Skeletal muscle tissue (tissue), 4 donors: Measurements from ENCODE around the gene NDUFA6. TPM values are rescaled to one million over a fixed set of nuclear protein-coding genes. Genes with fewer than 3 reads are reported as not detected.
"Not testable (repeated sequence)": the region's sequence is repeated elsewhere in the genome, so short reads cannot be mapped to it uniquely, and the experiment has no call there.

ENCODE experiments used
- H3K27ac ChIP-seq: one replicate; pipeline ENCODE4 v1.7.0; 2013; ENCODE audit warnings: mild to moderate bottlenecking, low read depth, low read length, inconsistent platforms
- H3K27me3 ChIP-seq, 3 donors: one replicate each; pipeline ENCODE4 v1.7.0; 2013; ENCODE audit warnings: low read length in 3 of 3; ENCODE audit not compliant: control insufficient read depth in 3 of 3, insufficient read depth in 3 of 3
- H3K36me3 ChIP-seq, 3 donors: one replicate each; pipeline ENCODE4 v1.7.0; 2013; ENCODE audit warnings: low read length in 3 of 3; ENCODE audit not compliant: control insufficient read depth in 3 of 3, insufficient read depth in 3 of 3
- H3K4me1 ChIP-seq, 3 donors: one replicate each; pipeline ENCODE4 v1.7.0; 2013; ENCODE audit warnings: low read length in 3 of 3, mild to moderate bottlenecking in 3 of 3; ENCODE audit not compliant: control insufficient read depth in 3 of 3, insufficient read depth in 3 of 3
- H3K4me3 ChIP-seq, 3 donors: one replicate each; pipeline ENCODE4 v1.7.0; 2013; ENCODE audit warnings: low read length in 3 of 3
- H3K9ac ChIP-seq, 3 donors: one replicate each; pipeline ENCODE4 v1.7.0; 2013; ENCODE audit warnings: low read length in 3 of 3, mild to moderate bottlenecking in 3 of 3, moderate library complexity in 2 of 3, low read depth in 1 of 3
- H3K9me3 ChIP-seq, 3 donors: one replicate each; pipeline ENCODE4 v1.7.0; 2013; ENCODE audit warnings: low read length in 3 of 3; ENCODE audit not compliant: control insufficient read depth in 3 of 3
- total RNA-seq: library from RNA; depleted of rRNA; stranded (reverse); fragments of >200 nt; gene quantifications from one replicate; pipeline ENCODE4 v1.2.3, GENCODE V29; 2014
- donor health status: Osteomylitis.

Gene NDUFA6
- total RNA-seq, 1 donor from 2014 or later: 67.8 TPM

DNA sequence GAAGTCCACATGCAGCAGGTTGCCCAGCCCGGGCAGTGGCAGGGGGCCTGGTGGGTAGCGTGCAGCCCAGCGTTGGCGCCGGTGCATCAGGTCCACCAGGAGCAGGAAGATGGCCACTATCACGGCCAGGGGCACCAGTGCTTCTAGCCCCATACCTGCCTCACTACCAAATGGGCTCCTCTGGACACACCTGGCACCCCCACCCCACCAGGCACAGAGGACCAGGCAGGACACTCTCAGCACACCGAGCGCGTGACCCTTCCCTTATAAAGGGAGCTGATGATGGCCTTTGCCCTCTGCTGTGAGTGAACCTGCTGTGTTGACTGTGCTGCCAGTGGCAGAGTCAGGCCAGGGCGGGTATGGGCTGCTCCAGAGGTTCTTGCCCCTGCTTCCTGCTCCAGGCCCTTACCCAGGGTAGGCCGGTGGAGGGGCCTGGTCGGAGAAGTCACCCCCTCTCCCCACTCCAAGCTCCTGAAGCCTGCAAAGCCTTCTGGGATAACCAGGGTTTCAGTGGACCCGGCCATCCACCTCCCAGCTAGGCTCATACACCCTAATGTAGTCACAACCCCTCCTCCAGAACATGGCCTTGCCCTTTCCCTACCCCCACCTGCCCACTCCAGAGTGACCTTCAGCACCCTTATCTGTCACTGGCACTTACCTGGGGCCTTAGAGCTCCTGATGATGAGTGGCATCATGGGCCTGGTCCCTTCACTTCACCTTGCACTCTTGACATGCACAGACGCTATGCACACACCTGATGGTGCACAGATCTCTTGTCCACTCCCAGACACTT lies 40.3 kb upstream of the NDUFA6 start, which contains the start of gene CYP2D6:
TSS of gene CYP2D6 (minus strand) at position 172 of the 793 bp plus-strand sequence. CDS start at position 153, 19 bp downstream.
- not testable (repeated sequence) for H3K9me3 ChIP-seq, H3K36me3 ChIP-seq, H3K4me3 ChIP-seq, H3K27ac ChIP-seq, H3K9ac ChIP-seq
- H3K4me1 ChIP-seq: peaks cover 5 to 13% (median 12%) of the 10 kb centered on the region in 3 donors
- H3K27me3 ChIP-seq: peaks cover 0 to 12% (median 5%) of the 10 kb centered on the region in 3 donors

DNA sequence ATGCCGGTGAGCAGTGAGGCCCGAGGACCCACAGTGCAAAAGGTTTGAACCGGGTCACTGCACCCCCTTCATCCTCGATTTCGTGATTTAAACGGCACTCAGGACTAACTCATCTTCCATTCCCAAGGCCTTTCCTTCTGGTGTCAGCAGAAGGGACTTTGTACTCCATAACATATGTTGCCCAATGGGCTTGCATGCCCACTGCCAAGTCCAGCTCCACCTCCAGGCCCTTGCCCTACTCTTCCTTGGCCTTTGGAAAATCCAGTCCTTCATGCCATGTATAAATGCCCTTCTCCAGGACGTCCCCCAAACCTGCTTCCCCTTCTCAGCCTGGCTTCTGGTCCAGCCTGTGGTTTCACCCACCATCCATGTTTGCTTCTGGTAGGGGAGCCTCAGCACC lies 39.6 kb upstream of the NDUFA6 start:
- not testable (repeated sequence) for H3K4me3 ChIP-seq, H3K9ac ChIP-seq, H3K27ac ChIP-seq, H3K9me3 ChIP-seq, H3K36me3 ChIP-seq
- Histone ChIP-seq H3K27me3 (peaks cover 0 to 12% (median 5%) of the 10 kb centered on the region in 3 donors), H3K4me1 (peaks cover 5 to 13% (median 12%) of the 10 kb centered on the region in 3 donors)

DNA sequence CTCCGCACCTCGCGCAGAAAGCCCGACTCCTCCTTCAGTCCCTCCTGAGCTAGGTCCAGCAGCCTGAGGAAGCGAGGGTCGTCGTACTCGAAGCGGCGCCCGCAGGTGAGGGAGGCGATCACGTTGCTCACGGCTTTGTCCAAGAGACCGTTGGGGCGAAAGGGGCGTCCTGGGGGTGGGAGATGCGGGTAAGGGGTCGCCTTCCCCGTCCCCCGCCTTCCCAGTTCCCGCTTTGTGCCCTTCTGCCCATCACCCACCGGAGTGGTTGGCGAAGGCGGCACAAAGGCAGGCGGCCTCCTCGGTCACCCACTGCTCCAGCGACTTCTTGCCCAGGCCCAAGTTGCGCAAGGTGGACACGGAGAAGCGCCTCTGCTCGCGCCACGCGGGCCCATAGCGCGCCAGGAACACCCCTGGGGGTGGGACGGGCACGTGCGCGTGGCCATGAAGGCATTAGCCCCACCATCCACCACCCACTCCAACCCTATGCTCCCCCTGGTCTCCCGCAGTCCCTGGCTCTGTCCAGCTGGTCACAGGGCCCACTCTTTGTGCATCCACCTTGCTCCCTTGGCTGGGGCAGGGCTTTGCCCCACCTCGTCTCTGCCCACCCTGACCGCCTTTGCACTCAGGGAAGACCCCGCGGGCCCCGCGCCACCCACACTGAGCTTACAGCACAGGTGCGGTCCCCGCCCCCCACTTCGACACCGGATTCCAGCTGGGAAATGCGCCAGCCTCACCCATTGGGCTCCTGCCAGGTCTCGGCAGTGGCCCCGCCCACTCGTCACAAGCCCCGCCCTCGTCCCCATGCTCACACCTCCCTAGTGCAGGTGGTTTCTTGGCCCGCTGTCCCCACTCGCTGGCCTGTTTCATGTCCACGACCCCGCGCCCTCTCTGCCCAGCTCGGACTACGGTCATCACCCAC lies 38.5 kb upstream of the NDUFA6 start:
- not testable (repeated sequence) for H3K9ac ChIP-seq, H3K36me3 ChIP-seq, H3K27me3 ChIP-seq, H3K27ac ChIP-seq, H3K9me3 ChIP-seq, H3K4me3 ChIP-seq, H3K4me1 ChIP-seq

DNA sequence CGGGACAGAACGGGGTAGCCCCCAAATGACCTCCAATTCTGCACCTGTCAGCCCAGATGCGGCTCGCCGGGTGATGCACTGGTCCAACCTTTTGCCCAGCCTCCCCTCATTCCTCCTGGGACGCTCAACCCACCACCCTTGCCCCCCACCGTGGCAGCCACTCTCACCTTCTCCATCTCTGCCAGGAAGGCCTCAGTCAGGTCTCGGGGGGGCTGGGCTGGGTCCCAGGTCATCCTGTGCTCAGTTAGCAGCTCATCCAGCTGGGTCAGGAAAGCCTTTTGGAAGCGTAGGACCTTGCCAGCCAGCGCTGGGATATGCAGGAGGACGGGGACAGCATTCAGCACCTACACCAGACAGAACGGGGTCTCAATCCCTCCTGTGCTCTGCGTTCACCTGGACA lies 37.4 kb upstream of the NDUFA6 start:
- H3K36me3 ChIP-seq, H3K27ac ChIP-seq, H3K9me3 ChIP-seq, H3K9ac ChIP-seq, H3K27me3 ChIP-seq, H3K4me3 ChIP-seq, H3K4me1 ChIP-seq: not testable (repeated sequence)

DNA sequence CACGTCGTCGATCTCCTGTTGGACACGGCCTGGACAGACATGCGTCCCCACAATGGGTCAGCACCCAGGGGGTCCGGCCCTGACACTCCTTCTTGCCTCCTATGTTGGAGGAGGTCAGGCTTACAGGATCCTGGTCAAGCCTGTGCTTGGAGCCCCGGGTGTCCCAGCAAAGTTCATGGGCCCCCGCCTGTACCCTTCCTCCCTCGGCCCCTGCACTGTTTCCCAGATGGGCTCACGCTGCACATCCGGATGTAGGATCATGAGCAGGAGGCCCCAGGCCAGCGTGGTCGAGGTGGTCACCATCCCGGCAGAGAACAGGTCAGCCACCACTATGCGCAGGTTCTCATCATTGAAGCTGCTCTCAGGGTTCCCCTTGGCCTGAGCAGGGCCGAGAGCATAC lies 37.0 kb upstream of the NDUFA6 start:
- H3K36me3 ChIP-seq: no peaks in the 10 kb centered on the region
- no peaks in the 10 kb centered on the region for H3K4me1 ChIP-seq
- H3K9ac ChIP-seq: no peak overlapping the region
- no peak overlapping the region for H3K27ac ChIP-seq
- no peaks in the 10 kb centered on the region for H3K9me3 ChIP-seq
- no peaks in the 10 kb centered on the region for H3K27me3 ChIP-seq
- no peak overlapping the region for H3K4me3 ChIP-seq

DNA sequence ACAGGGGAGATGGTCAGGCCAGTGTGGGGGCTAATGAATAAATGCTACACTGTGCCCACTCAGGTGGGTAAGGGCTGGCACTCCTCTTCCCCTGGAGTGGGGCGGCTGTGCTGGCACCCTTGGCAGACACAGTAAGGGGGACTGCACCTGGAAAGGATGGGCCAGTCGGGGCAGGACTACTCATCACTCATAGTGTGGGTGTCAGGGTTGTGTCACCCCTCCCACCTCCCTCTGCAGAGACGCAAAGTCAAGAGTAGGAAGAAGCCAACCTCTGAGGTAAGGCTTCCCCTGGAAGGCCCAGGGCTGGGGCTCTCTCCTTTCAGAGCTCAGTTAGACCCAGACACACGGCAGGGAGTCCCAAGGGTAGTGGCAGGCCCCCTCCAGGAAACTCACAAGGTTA lies 33.0 kb upstream of the NDUFA6 start:
- H3K27me3 ChIP-seq, H3K9ac ChIP-seq, H3K27ac ChIP-seq, H3K36me3 ChIP-seq, H3K4me3 ChIP-seq, H3K4me1 ChIP-seq, H3K9me3 ChIP-seq: not testable (repeated sequence)

DNA sequence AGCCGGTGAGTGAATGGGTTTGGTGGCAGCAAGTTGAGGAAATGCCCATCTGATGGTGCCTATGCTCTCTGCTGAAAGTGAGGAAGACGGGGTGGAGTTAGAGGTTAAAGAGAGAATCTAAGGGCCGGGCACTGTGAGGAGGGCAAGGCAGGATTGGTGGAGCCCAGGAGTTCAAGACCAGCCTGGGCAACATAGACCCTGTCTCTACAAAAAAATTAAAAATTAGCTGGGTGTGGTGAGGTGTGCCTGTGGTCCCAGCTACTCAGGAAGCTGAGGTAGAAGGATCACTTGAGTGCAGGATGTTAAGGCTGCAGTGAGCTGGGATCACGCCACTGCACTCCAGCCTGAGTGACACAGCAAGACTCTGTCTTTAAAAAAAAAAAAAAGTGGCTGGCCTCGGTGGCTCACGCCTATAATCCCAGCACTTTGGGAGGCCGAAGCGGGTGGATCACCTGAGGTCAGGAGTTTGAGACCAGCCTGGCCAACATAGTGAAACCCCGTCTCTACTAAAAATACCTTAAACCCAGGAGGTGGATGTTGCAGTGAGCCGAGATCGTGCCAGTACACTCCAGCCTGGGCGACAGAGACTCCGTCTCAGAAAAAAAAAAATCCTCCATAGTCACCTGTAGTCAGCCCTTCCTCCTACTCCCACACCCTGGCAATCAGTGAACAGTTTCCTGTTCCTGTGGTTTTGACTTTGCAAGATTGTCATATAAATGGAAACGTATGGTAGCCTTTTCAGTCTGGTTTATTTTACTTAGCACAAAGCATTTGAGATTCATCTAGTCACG lies 29.9 kb upstream of the NDUFA6 start:
- H3K4me3 ChIP-seq, H3K9me3 ChIP-seq, H3K4me1 ChIP-seq, H3K9ac ChIP-seq, H3K27me3 ChIP-seq, H3K27ac ChIP-seq, H3K36me3 ChIP-seq: not testable (repeated sequence)

DNA sequence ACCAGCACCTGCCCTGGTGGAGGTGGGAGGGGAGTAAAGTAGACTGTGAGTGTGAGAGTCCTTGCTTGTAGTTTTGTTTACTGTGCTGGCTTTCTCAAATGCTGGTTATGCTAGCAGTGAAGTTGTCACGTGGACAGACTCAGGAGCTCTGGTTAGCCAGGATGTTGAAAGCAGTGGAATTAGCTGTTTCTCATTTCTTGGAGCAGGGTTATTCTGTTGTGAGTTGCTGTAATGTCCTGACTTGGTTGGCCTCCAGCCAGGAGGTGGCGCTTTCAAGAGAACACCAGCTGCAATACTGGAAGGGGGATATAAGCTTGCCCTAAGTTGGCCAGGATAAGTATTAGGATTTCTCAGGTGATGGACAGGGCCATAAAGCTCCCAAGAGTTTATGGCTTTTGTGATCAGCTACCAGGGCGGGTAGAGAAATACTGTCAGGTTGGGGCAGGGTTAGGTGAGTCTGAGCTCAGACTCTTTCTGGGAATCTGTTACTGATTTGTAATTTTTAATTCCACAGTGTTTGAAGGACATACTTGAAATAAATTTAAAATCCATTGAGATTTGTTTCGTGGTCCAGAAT lies 26.4 kb upstream of the NDUFA6 start:
- no peaks in the 10 kb centered on the region for H3K27me3 ChIP-seq
- no peak overlapping the region for H3K4me3 ChIP-seq
- H3K36me3 ChIP-seq: peaks cover 0 to 4% (median 0%) of the 10 kb centered on the region in 3 donors
- H3K9me3 ChIP-seq: peaks cover 0 to 5% (median 0%) of the 10 kb centered on the region in 3 donors
- no peak overlapping the region for H3K27ac ChIP-seq
- H3K9ac ChIP-seq: no peak overlapping the region
- H3K4me1 ChIP-seq: peaks cover 6 to 7% (median 6%) of the 10 kb centered on the region in 3 donors

DNA sequence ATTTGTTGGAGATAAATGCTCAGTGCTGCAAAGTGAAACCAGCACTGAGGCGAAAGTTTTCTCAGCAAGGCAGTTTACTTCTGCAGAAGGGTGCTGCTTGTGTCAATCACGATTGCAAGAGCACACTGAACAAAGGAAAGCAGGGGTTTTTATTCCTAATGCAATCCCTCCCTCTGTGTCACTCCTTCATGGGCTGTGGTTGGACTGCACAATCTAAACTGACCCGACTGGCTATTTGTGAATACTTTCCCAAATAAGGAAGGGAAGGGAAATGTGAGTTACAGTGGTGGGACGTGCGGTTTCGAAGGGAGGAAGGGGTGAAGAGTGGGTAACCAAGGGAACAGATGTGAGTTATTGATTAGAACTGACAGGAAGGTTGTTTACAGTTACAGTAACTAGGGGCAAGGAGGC lies 24.9 kb upstream of the NDUFA6 start:
- not testable (repeated sequence) for H3K9ac ChIP-seq, H3K4me3 ChIP-seq, H3K27me3 ChIP-seq, H3K27ac ChIP-seq, H3K4me1 ChIP-seq, H3K36me3 ChIP-seq, H3K9me3 ChIP-seq
